EH (cell line): ENCODE data around the gene UNC79.

Source experiments
- DNase-seq: peaks from one replicate; pipeline ENCODE4 v3.0.0-alpha.2; 2015; ENCODE audit warnings: low read depth

UNC79 gene

GRCh38 chr14:93663317-93663716 lies 232.6 kb downstream of the UNC79 start:
- DNase-seq, result no peak

- DNase-seq, result no peak
Measured at GRCh38 chr14:93665169-93665568, 234.4 kb downstream of the UNC79 start.

GRCh38 chr14:93669632-93670031 lies 238.9 kb downstream of the UNC79 start:
- no peak for DNase-seq

- DNase-seq, result no peak
Measured at GRCh38 chr14:93674343-93674742, 243.6 kb downstream of the UNC79 start.

GRCh38 chr14:93675651-93676050 lies 244.9 kb downstream of the UNC79 start:
- DNase-seq, result no peak

- DNase-seq, result no peak
Measured at GRCh38 chr14:93676416-93676958, 245.7 kb downstream of the UNC79 start.

- DNase-seq, result no peak
Measured at GRCh38 chr14:93682459-93682858, 251.7 kb downstream of the UNC79 start.

- no peak for DNase-seq
Measured at GRCh38 chr14:93683226-93683625, 252.5 kb downstream of the UNC79 start.

- no peak for DNase-seq
Measured at GRCh38 chr14:93685121-93685895, 254.6 kb downstream of the UNC79 start.

- no peak for DNase-seq
Measured at GRCh38 chr14:93686268-93686667, 255.5 kb downstream of the UNC79 start.

GRCh38 chr14:93688239-93688666 lies 257.5 kb downstream of the UNC79 start:
- DNase-seq, result no peak

- no peak for DNase-seq
Measured at GRCh38 chr14:93688820-93689219, 258.1 kb downstream of the UNC79 start.

GRCh38 chr14:93690146-93690545 lies 259.4 kb downstream of the UNC79 start:
- DNase-seq, result no peak

- DNase-seq, result no peak
Measured at GRCh38 chr14:93691042-93691780, 260.5 kb downstream of the UNC79 start.

- no peak for DNase-seq
Measured at GRCh38 chr14:93693914-93694313, 263.2 kb downstream of the UNC79 start.

- no peak for DNase-seq
Measured at GRCh38 chr14:93700928-93701327, 270.2 kb downstream of the UNC79 start.

GRCh38 chr14:93701562-93701961 lies 270.8 kb downstream of the UNC79 start:
- no peak for DNase-seq

- no peak for DNase-seq
Measured at GRCh38 chr14:93702946-93703345, 272.2 kb downstream of the UNC79 start.

- no peak for DNase-seq
Measured at GRCh38 chr14:93703941-93704340, 273.2 kb downstream of the UNC79 start.

GRCh38 chr14:93705513-93706156 lies 274.9 kb downstream of the UNC79 start:
- DNase-seq, result no peak

GRCh38 chr14:93706360-93706955 lies 275.7 kb downstream of the UNC79 start:
- no peak for DNase-seq

- no peak for DNase-seq
Measured at GRCh38 chr14:93707475-93707874, 276.7 kb downstream of the UNC79 start.
